ENCODE measurements around the gene SCAF1. TPM values are rescaled to one million over a fixed set of nuclear protein-coding genes. Genes with fewer than 3 reads are reported as not detected.

The SCAF1 gene
- polyA plus RNA-seq, 2 of the 4 experiments (the other 2 are of a cell fraction) = 4.0 to 47.9 TPM

GRCh38 chr19:49678985-49679770 is 37.2 kb downstream of the SCAF1 start:
- Histone ChIP-seq H3K4me3 (no peak overlapping the region; the same call in 2 of the 3 replicates), H3K9me3 (no peaks in the 10 kb centered on the region), H3K4me1 (peaks cover 33% of the 10 kb centered on the region), H3K4me2 (peak overlapping the region; percentile 90), H3K27ac (0 out of 6 replicates have a peak overlapping the region, but pooled peaks of 1 of the 2 experiments have one; percentile 5)
- DNase-seq (ENCODE audit: low read depth in 1 of 2, low spot score in 1 of 2) = no peak
- ATAC-seq = no peak
- ChIA-PET CTCF (interaction anchor here (0.8 to 16.7 kb wide), 23 partner anchors 9 to 457 kb away, joined by 3 to 326 read pairs (median 4); partner anchors contain the start of genes ADM5, BCL2L12, IRF3 and NOSIP), POLR2A (interaction anchor here (0.7 to 1.0 kb wide), 3 partner anchors 39 to 99 kb away, joined by 3 to 7 read pairs (median 7); partner anchors contain the start of genes AP2A1 and RRAS)
- 65% methylated on average over 12 of the region's 12 CpGs for WGBS (ENCODE audit: missing lambda C conversion rate)
- TF ChIP-seq RFX5 (IDR thresholded peaks at IDR 0.05) (no peak), NR3C1 (IDR thresholded peaks at IDR 0.05) (no peak), EP300 (IDR thresholded peaks at IDR 0.05) (no peak), ESRRA (IDR thresholded peaks at IDR 0.05; ENCODE audit: borderline replicate concordance, low read length) (no peak), RNF2 (IDR thresholded peaks at IDR 0.05; ENCODE audit: borderline replicate concordance, low read depth) (no peak), JUN (IDR thresholded peaks at IDR 0.05) (no peak), CEBPB (IDR thresholded peaks at IDR 0.05) (no peak), ATOH8 (CRISPR knock-in tag; IDR thresholded peaks at IDR 0.05; ENCODE audit: low read depth) (no peak), BCL3 (IDR thresholded peaks at IDR 0.05) (no peak)
- FAIRE-seq = no peak

- no peaks in the 10 kb centered on the region for H3K9me3 ChIP-seq
- FAIRE-seq = no peak
- ATAC-seq = no peak
- ChIA-PET POLR2A (no interaction called here), CTCF (interaction anchor here (0.6 to 16.7 kb wide), 20 partner anchors 8 to 1522 kb away, joined by 3 to 326 read pairs (median 3); partner anchors contain the start of genes ADM5, BCL2L12, IRF3 and RRAS)
- peaks cover 31% of the 10 kb centered on the region for H3K4me1 ChIP-seq
- H3K4me2 ChIP-seq = peak overlapping the region; percentile 90
- TF ChIP-seq NFE2L2 (conservative IDR thresholded peaks at IDR 0.05; ENCODE audit: low read length) (no peak), REST (IDR thresholded peaks at IDR 0.05) (no peak), TFCP2L1 (CRISPR knock-in tag; IDR thresholded peaks at IDR 0.05) (no peak), RAD21 (conservative IDR thresholded peaks at IDR 0.05 in 1 of 2, IDR thresholded peaks at IDR 0.05 in 1 of 2) (no peak), ATOH8 (CRISPR knock-in tag; IDR thresholded peaks at IDR 0.05; ENCODE audit: low read depth) (no peak), FOXS1 (CRISPR knock-in tag; IDR thresholded peaks at IDR 0.05) (no peak), KDM5A (IDR thresholded peaks at IDR 0.05) (no peak), CHD4 (IDR thresholded peaks at IDR 0.05; ENCODE audit: borderline replicate concordance) (no peak), JUNB (IDR thresholded peaks at IDR 0.05) (no peak), GATA3 (IDR thresholded peaks at IDR 0.05; ENCODE audit: borderline replicate concordance) (no peak), EHF (CRISPR knock-in tag; IDR thresholded peaks at IDR 0.05) (no peak), E2F6 (IDR thresholded peaks at IDR 0.05; ENCODE audit: borderline replicate concordance, low read depth) (no peak), MAFK (IDR thresholded peaks at IDR 0.05; ENCODE audit: partially characterized antibody) (no peak), ZSCAN20 (CRISPR knock-in tag; IDR thresholded peaks at IDR 0.05) (no peak), RCOR1 (IDR thresholded peaks at IDR 0.05; ENCODE audit: low read depth, low read length) (no peak)
- no peak overlapping the region for H3K4me3 ChIP-seq
- no peak for DNase-seq (ENCODE audit: low read depth in 1 of 2, low spot score in 1 of 2)
- WGBS (ENCODE audit: missing lambda C conversion rate) = 72% methylated on average over 8 of the region's 10 CpGs
- peak overlapping the region in 1 of 2 experiments; percentile 74; a peak in 3 of 6 replicates for H3K27ac ChIP-seq
Measured at GRCh38 chr19:49679771-49680413, 37.9 kb downstream of the SCAF1 start.
